Putamen (tissue), 1 donor: ENCODE measurements around the gene SULT4A1.
"Not testable (repeated sequence)": the region's sequence is repeated elsewhere in the genome, so short reads cannot be mapped to it uniquely, and the experiment has no call there.

Experiments used
- DNase-seq: peaks from one replicate; pipeline ENCODE4 v3.0.0-alpha.2; 2016; ENCODE audit warnings: low spot score

Gene SULT4A1, protein sequence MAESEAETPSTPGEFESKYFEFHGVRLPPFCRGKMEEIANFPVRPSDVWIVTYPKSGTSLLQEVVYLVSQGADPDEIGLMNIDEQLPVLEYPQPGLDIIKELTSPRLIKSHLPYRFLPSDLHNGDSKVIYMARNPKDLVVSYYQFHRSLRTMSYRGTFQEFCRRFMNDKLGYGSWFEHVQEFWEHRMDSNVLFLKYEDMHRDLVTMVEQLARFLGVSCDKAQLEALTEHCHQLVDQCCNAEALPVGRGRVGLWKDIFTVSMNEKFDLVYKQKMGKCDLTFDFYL

GRCh38 chr22:43862074-43862881 is at the start of gene SULT4A1:
TSS of gene SULT4A1 (minus strand) at chr22:43862513. CDS start at chr22:43862382, 131 bp downstream.
- peak; percentile 47 for DNase-seq

DNA sequence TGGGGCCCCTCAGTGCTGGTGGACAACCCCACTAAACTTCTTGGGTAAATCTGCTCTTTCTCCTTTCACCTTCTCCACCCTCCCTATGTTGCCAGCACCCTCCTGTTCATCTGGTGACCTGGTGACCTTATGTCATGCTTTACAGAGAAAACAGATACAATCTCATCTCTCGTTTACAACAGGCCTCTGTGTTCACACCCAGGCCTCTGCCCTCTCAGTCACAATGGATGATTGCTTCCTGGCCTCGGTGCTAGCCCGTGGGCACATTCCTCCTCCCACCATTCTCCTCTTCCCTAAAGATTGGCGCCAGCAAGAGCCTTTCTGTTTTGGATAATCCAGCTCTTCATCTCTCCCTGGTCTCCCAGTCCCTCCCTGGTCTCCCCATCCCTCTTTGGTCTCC is 49.0 kb upstream of the SULT4A1 start:
- DNase-seq, result no peak

GRCh38 chr22:43910178-43910695 is 47.9 kb upstream of the SULT4A1 start:
- no peak for DNase-seq

DNA sequence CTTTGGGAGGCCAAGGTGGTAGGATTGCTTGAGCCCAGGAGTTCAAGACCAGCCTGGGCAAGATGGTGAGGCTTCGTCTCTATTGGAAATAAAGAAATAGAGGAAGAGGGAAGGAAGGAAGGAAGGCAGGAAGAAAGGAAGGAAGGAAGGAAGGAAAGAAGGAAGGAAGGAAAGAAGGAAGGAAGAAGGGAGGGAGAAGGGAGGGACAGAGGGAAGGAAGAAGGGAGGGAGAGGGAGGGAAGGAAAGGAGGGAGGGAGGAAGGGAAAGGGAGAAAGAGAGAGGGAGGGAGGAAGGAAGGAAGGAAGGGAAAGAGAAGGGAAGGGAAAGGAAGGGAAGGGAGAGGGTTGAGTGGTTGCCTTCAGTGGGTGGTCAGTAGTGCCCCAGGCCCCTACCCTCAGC is 47.4 kb upstream of the SULT4A1 start:
- DNase-seq, result no peak

DNA sequence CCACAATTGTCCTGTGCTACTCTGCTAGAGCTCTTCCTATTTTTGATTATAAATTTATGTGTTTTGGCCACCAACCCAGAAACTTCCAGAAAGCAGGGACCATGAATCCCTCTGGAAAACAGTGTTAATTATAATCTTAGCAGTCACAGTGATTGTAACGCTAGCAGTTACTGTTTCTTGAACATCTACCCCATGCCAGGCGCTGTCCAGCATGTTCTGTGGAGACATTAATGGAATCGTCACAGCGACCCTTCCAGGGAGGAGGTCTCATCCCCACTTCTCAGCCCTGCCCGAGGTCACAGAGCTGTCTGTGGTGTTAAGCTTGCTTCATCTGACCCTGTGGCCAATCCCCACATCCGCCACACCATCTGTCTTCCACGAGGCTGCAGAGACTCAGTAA is 43.4 kb upstream of the SULT4A1 start:
- no peak for DNase-seq

DNA sequence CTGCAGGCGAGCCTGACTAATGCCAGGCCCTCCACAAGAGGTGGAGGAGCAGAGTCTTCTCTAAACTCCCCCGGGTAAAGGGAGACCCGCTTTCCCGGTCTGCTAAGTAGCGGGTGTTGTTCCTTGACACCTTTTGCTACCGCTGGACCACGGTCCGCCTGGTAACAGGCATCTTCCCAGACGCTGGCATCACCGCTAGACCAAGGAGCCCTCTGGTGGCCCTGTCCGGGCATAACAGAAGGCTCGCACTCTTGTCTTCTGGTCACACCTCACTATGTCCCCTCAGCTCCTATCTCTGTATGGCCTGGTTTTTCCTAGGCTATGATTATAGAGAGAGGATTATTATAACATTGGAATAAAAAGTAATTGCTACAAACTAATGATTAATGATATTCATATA is 42.1 kb upstream of the SULT4A1 start:
- not testable (repeated sequence) for DNase-seq

GRCh38 chr22:43903033-43903432 is 40.7 kb upstream of the SULT4A1 start:
- not testable (repeated sequence) for DNase-seq

GRCh38 chr22:43901976-43902643 is 39.8 kb upstream of the SULT4A1 start:
- DNase-seq, result no peak

GRCh38 chr22:43900206-43900605 is 37.9 kb upstream of the SULT4A1 start:
- DNase-seq, result no peak

DNA sequence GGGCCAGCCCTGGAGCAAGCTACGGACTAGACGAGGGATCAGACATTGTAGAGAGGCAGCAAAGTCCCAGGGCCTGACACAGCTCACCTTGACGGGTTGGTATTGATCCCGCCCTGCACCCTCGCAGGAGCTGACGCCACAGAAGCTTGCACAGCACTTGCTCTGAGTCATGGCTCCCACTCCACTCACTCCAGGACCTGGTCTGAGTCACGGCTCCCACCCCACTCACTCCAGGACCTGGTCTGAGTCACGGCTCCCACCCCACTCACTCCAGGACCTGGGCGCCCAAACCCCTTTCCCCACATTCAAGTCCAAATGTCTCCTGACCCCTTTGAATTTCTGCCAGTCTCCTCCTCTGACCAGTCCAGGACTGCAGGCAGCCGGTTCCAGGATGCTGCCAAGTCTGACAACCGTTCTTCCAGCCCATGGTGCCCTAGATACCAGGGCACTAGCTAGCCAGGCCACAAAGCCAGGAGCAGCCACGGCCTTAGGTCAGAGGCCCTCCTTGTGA is 35.5 kb upstream of the SULT4A1 start:
- peak; percentile 56 for DNase-seq

- DNase-seq, result no peak
Measured at GRCh38 chr22:43895986-43896645, 33.8 kb upstream of the SULT4A1 start.

DNA sequence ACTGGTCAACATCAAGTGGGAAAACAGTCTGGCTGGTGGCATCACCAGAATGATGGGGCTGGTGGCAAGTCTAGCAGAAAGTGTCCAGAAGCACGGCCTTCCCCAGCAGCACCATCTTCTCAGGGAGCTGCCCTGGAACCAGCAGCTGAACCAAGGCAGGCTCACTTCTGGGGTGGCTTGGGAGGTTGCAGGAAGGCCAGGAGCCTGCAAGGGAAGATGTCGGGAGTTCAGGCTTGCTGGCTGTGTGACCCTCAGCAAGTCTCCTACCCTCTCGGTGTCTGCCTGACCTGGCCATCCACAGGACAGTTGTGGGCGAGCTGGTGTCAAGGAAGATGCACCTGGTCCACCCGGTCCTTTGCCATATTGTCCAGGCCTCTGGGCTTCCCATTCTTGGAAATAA is 31.8 kb upstream of the SULT4A1 start:
- DNase-seq, result no peak

DNA sequence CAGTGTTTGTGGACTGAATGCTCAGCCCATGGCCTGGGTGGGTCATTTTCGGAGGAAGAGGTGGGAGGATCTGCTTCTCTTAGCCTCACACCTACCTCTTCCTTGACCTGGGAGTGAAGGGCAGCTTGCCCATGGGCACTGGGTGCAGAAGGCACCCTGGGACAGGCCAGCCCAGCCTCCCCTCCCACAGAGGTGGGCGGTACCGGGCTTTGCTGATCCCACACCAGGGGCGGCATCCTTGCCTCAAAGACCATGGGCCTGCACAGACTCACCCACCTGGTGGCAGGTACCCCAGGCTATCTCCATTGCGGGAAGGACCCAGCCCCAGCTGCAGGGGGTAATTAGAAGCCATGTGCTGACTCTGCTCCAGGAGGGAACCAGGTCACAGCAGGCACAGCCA is 31.0 kb upstream of the SULT4A1 start:
- DNase-seq, result no peak

DNA sequence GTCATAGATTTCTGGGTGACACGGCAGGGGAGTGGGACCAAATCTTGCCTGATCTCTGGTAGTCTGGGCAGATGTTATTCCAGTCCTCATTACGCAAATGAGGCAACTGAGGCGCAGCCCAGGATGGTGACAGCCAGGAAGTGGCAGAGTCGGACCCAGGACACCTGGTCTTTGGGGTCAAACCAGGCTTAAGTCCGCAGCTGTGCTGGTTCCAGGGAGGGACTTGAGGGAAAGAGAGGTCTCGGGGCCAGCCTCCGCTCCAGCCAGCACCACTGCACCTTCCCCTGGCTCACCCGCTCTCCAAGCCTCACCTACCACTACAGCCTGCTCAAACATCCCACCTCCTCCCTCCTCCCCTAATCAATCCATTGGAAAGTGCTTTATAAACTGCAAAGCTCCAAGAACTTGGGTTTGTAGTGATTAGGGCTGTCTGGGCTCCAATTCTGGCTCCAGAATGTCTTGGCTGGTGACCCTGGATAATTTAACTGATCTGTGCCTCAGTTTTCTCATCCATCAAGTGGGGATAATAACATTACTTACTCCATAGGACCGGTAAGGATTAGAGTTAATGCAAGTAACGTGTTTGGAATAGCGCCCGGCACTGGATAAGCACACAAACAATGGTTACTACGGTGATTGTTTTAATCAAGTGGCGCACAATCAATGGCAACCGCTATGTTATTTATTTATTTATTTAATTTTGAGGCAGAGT is 30.0 kb upstream of the SULT4A1 start:
- DNase-seq, result no peak

DNA sequence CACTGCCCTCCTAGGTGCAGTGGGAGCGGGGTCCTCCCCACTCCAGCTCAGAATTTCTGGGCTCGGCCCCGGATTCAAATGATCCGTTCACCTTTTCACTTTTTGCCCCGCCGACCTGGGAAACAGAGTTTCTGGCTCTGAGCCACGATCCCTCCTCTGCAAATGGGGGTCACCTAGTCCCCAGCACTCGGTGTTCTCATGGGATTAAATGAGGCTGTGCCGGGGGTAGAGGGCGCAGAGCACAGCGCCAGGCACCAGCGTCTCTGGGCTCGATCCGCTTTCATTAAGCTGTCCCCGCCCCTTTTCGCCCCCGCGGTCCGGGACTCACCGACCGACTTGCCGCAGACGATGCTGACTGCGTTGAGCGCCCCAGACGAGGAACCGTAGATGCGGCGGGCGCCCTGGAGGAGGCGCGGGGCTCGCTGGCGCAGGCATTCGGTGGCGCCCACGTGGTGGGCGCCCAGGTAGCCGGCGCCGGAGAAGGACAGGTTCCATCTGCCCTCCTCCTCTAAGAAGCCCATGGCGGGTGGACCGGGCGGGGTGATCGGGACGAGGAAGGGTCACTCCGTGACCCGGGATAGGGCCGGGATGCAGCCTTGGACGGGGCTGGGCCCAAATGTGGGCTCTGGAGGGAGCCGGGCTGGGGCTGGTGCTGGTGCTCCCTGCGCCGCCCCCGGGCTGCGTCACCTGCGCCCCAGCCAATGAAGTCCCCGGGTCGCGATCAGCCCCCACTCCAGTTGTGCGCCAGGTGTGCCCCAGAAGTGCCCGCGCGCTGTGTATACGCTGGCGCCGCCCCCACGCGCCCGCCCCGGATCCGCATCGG is 29.3 kb upstream of the SULT4A1 start, which contains the start of gene PNPLA5:
TSS of gene PNPLA5 (minus strand) at position 654 of the 823 bp plus-strand sequence. CDS start at position 521, 133 bp downstream.
- DNase-seq, result peak; percentile 25

GRCh38 chr22:43890901-43891331 is 28.6 kb upstream of the SULT4A1 start:
- DNase-seq, result no peak

DNA sequence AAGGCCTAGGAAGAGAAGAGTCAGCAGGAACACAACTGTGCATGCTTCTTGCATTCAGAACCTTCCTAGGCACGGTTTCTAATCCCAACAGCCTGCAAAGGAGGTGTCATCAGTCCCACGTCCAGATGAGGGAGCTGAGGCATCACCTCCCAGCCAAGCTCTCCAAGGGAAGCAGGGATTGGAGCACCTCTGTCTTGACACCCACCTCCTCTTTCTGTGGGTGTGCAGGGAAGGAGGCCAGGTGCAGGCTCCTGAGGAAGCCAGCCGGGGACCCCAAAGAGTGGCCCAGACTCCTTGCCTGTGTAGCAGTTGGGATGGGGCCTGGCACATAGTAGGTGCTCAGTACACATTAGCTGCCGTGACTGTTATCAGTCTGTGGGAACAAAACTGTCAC is 27.5 kb upstream of the SULT4A1 start:
- peak; percentile 50 for DNase-seq

GRCh38 chr22:43889201-43889859 is 27.0 kb upstream of the SULT4A1 start:
- DNase-seq, result no peak

- DNase-seq, result no peak
Measured at GRCh38 chr22:43888740-43889139, 26.4 kb upstream of the SULT4A1 start.

DNA sequence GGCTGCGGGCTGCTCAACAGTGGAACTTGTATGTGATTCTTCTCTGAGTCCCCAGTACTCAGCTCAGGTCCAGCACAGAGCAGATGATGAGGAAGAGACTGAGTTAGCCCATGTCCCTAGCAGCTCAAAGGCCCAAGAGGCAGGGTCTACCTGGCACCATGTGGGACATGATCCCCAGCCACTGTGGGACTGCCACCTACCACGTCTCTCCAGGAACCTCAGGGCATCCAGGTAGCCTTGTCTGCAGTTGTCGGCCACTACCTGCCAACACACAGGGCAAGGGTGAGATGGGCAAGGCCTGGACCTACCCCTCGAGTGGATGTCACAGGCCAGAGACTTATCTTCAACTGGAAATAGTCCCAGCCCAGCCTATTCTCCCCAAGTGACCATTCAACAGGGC is 25.1 kb upstream of the SULT4A1 start:
- DNase-seq, result no peak
